ENCODE results near the gene CYTH4.

The CYTH4 gene

GRCh38 chr22:37331856-37332536 lies 49.7 kb downstream of the CYTH4 start:
- Histone ChIP-seq H3K27ac (ENCODE audit: low read depth, low read length) (no peak overlapping the region), H3K4me1 (ENCODE audit: control insufficient read depth in 5 of 5, insufficient read depth in 5 of 5, low read length in 5 of 5) (no peaks in the 10 kb centered on the region), H3K27me3 (ENCODE audit: control insufficient read depth in 5 of 5, insufficient read depth in 4 of 5, low read length in 5 of 5) (peaks cover 36 to 81% (median 75%) of the 10 kb centered on the region in 5 donors), H3K36me3 (ENCODE audit: control insufficient read depth in 5 of 5, insufficient read depth in 5 of 5, low read length in 5 of 5) (no peaks in the 10 kb centered on the region), H3K4me3 (ENCODE audit: low read depth in 1 of 5, low read length in 5 of 5) (no peak overlapping the region), H3K9me3 (ENCODE audit: control insufficient read depth in 5 of 5, low read length in 5 of 5) (no peaks in the 10 kb centered on the region), H3K9ac (ENCODE audit: low read length in 5 of 5) (no peak overlapping the region)

GRCh38 chr22:37333724-37334460 lies 51.6 kb downstream of the CYTH4 start:
- Histone ChIP-seq H3K9me3 (ENCODE audit: control insufficient read depth in 5 of 5, low read length in 5 of 5) (no peaks in the 10 kb centered on the region), H3K4me1 (ENCODE audit: control insufficient read depth in 5 of 5, insufficient read depth in 5 of 5, low read length in 5 of 5) (no peaks in the 10 kb centered on the region), H3K27ac (ENCODE audit: low read depth, low read length) (no peak overlapping the region), H3K9ac (ENCODE audit: low read length in 5 of 5) (no peak overlapping the region), H3K27me3 (ENCODE audit: control insufficient read depth in 5 of 5, insufficient read depth in 4 of 5, low read length in 5 of 5) (peaks cover 34 to 77% (median 65%) of the 10 kb centered on the region in 5 donors), H3K4me3 (ENCODE audit: low read depth in 1 of 5, low read length in 5 of 5) (no peak overlapping the region), H3K36me3 (ENCODE audit: control insufficient read depth in 5 of 5, insufficient read depth in 5 of 5, low read length in 5 of 5) (no peaks in the 10 kb centered on the region)

GRCh38 chr22:37334461-37334858 lies 52.2 kb downstream of the CYTH4 start:
- H3K27me3 ChIP-seq (ENCODE audit: control insufficient read depth in 5 of 5, insufficient read depth in 4 of 5, low read length in 5 of 5): peaks cover 37 to 76% (median 63%) of the 10 kb centered on the region in 5 donors
- no peaks in the 10 kb centered on the region for H3K9me3 ChIP-seq (ENCODE audit: control insufficient read depth in 5 of 5, low read length in 5 of 5)
- H3K27ac ChIP-seq (ENCODE audit: low read depth, low read length): no peak overlapping the region
- no peaks in the 10 kb centered on the region for H3K36me3 ChIP-seq (ENCODE audit: control insufficient read depth in 5 of 5, insufficient read depth in 5 of 5, low read length in 5 of 5)
- no peak overlapping the region for H3K4me3 ChIP-seq (ENCODE audit: low read depth in 1 of 5, low read length in 5 of 5)
- H3K9ac ChIP-seq (ENCODE audit: low read length in 5 of 5): no peak overlapping the region
- H3K4me1 ChIP-seq (ENCODE audit: control insufficient read depth in 5 of 5, insufficient read depth in 5 of 5, low read length in 5 of 5): no peaks in the 10 kb centered on the region

- Histone ChIP-seq H3K4me3 (ENCODE audit: low read depth in 1 of 5, low read length in 5 of 5) (no peak overlapping the region), H3K4me1 (ENCODE audit: control insufficient read depth in 5 of 5, insufficient read depth in 5 of 5, low read length in 5 of 5) (no peaks in the 10 kb centered on the region), H3K9me3 (ENCODE audit: control insufficient read depth in 5 of 5, low read length in 5 of 5) (no peaks in the 10 kb centered on the region), H3K27ac (ENCODE audit: low read depth, low read length) (no peak overlapping the region), H3K9ac (ENCODE audit: low read length in 5 of 5) (no peak overlapping the region), H3K27me3 (ENCODE audit: control insufficient read depth in 5 of 5, insufficient read depth in 4 of 5, low read length in 5 of 5) (peaks cover 37 to 74% (median 62%) of the 10 kb centered on the region in 5 donors), H3K36me3 (ENCODE audit: control insufficient read depth in 5 of 5, insufficient read depth in 5 of 5, low read length in 5 of 5) (no peaks in the 10 kb centered on the region)
These were observed 52.8 kb downstream of the CYTH4 start for GRCh38 chr22:37334859-37335805.

GRCh38 chr22:37335806-37336199 lies 53.5 kb downstream of the CYTH4 start:
- peaks cover 37 to 70% (median 65%) of the 10 kb centered on the region in 5 donors for H3K27me3 ChIP-seq (ENCODE audit: control insufficient read depth in 5 of 5, insufficient read depth in 4 of 5, low read length in 5 of 5)
- H3K27ac ChIP-seq (ENCODE audit: low read depth, low read length): no peak overlapping the region
- H3K9ac ChIP-seq (ENCODE audit: low read length in 5 of 5): no peak overlapping the region
- H3K4me3 ChIP-seq (ENCODE audit: low read depth in 1 of 5, low read length in 5 of 5): no peak overlapping the region
- no peaks in the 10 kb centered on the region for H3K4me1 ChIP-seq (ENCODE audit: control insufficient read depth in 5 of 5, insufficient read depth in 5 of 5, low read length in 5 of 5)
- no peaks in the 10 kb centered on the region for H3K36me3 ChIP-seq (ENCODE audit: control insufficient read depth in 5 of 5, insufficient read depth in 5 of 5, low read length in 5 of 5)
- H3K9me3 ChIP-seq (ENCODE audit: control insufficient read depth in 5 of 5, low read length in 5 of 5): no peaks in the 10 kb centered on the region

- Histone ChIP-seq H3K9ac (ENCODE audit: low read length in 5 of 5) (no peak overlapping the region), H3K4me1 (ENCODE audit: control insufficient read depth in 5 of 5, insufficient read depth in 5 of 5, low read length in 5 of 5) (no peaks in the 10 kb centered on the region), H3K36me3 (ENCODE audit: control insufficient read depth in 5 of 5, insufficient read depth in 5 of 5, low read length in 5 of 5) (no peaks in the 10 kb centered on the region), H3K27me3 (ENCODE audit: control insufficient read depth in 5 of 5, insufficient read depth in 4 of 5, low read length in 5 of 5) (peaks cover 32 to 69% (median 60%) of the 10 kb centered on the region in 5 donors), H3K27ac (ENCODE audit: low read depth, low read length) (no peak overlapping the region), H3K9me3 (ENCODE audit: control insufficient read depth in 5 of 5, low read length in 5 of 5) (no peaks in the 10 kb centered on the region), H3K4me3 (ENCODE audit: low read depth in 1 of 5, low read length in 5 of 5) (no peak overlapping the region)
These were observed 54.3 kb downstream of the CYTH4 start for GRCh38 chr22:37336579-37336978.

- H3K27ac ChIP-seq (ENCODE audit: low read depth, low read length): no peak overlapping the region
- no peak overlapping the region for H3K4me3 ChIP-seq (ENCODE audit: low read depth in 1 of 5, low read length in 5 of 5)
- peaks cover 25 to 65% (median 60%) of the 10 kb centered on the region in 5 donors for H3K27me3 ChIP-seq (ENCODE audit: control insufficient read depth in 5 of 5, insufficient read depth in 4 of 5, low read length in 5 of 5)
- no peak overlapping the region for H3K9ac ChIP-seq (ENCODE audit: low read length in 5 of 5)
- H3K36me3 ChIP-seq (ENCODE audit: control insufficient read depth in 5 of 5, insufficient read depth in 5 of 5, low read length in 5 of 5): no peaks in the 10 kb centered on the region
- no peaks in the 10 kb centered on the region for H3K9me3 ChIP-seq (ENCODE audit: control insufficient read depth in 5 of 5, low read length in 5 of 5)
- no peaks in the 10 kb centered on the region for H3K4me1 ChIP-seq (ENCODE audit: control insufficient read depth in 5 of 5, insufficient read depth in 5 of 5, low read length in 5 of 5)
These were observed 55.1 kb downstream of the CYTH4 start for GRCh38 chr22:37337204-37337943.

- H3K4me1 ChIP-seq (ENCODE audit: control insufficient read depth in 5 of 5, insufficient read depth in 5 of 5, low read length in 5 of 5): no peaks in the 10 kb centered on the region
- no peak overlapping the region for H3K9ac ChIP-seq (ENCODE audit: low read length in 5 of 5)
- H3K27me3 ChIP-seq (ENCODE audit: control insufficient read depth in 5 of 5, insufficient read depth in 4 of 5, low read length in 5 of 5): peaks cover 26 to 61% (median 53%) of the 10 kb centered on the region in 5 donors
- no peak overlapping the region for H3K27ac ChIP-seq (ENCODE audit: low read depth, low read length)
- no peaks in the 10 kb centered on the region for H3K9me3 ChIP-seq (ENCODE audit: control insufficient read depth in 5 of 5, low read length in 5 of 5)
- H3K36me3 ChIP-seq (ENCODE audit: control insufficient read depth in 5 of 5, insufficient read depth in 5 of 5, low read length in 5 of 5): no peaks in the 10 kb centered on the region
- H3K4me3 ChIP-seq (ENCODE audit: low read depth in 1 of 5, low read length in 5 of 5): no peak overlapping the region
These were observed 56.4 kb downstream of the CYTH4 start for GRCh38 chr22:37338539-37339246.
